Kidney (tissue), 14 donors: ENCODE results near the gene CLIC4. TPM values are rescaled to one million over a fixed set of nuclear protein-coding genes. Genes with fewer than 3 reads are reported as not detected.
A peak's percentile ranks its signal among the peaks of the same experiment; 100 is the strongest.
"Not testable (repeated sequence)": the region's sequence is repeated elsewhere in the genome, so short reads cannot be mapped to it uniquely, and the experiment has no call there.

Source experiments
- DNase-seq, 5 donors: peaks; one replicate each; pipeline ENCODE4 v3.0.0-alpha.2; 2013 to 2020
- FAIRE-seq: peaks from 2 replicates; lab custom pipeline; 2012; peaks lifted over from hg19 to GRCh38; lab: Jason Lieb, UNC
- H3K27ac ChIP-seq, 2 donors: one replicate each; pipeline ENCODE4 v1.7.0; 2013; ENCODE audit warnings: low read depth in 2 of 2, low read length in 2 of 2, inconsistent platforms in 1 of 2
- H3K27me3 ChIP-seq: one replicate; pipeline ENCODE4 v1.7.1; 2013; ENCODE audit warnings: low read length, inconsistent platforms; ENCODE audit not compliant: control insufficient read depth, insufficient read depth
- H3K36me3 ChIP-seq, 3 donors: one replicate each; pipeline versions ENCODE4 v1.7.0 to v1.7.1; 2013; ENCODE audit warnings: low read length in 3 of 3, control low read depth in 1 of 3, inconsistent platforms in 1 of 3; ENCODE audit not compliant: insufficient read depth in 3 of 3, control insufficient read depth in 2 of 3
- H3K4me1 ChIP-seq, 3 donors: one replicate each; pipeline versions ENCODE4 v1.7.0 to v1.7.1; 2013; ENCODE audit warnings: low read length in 3 of 3, inconsistent platforms in 1 of 3, low read depth in 1 of 3; ENCODE audit not compliant: control insufficient read depth in 2 of 3, insufficient read depth in 2 of 3
- H3K4me3 ChIP-seq, 3 donors: one replicate each; pipeline versions ENCODE4 v1.7.0 to v1.8.1; 2013; ENCODE audit warnings: low read length in 3 of 3, control low read depth in 1 of 3, inconsistent platforms in 1 of 3
- H3K9ac ChIP-seq, 3 donors: one replicate each; pipeline versions ENCODE4 v1.7.0 to v1.7.1; 2013; ENCODE audit warnings: low read length in 3 of 3, control low read depth in 1 of 3, inconsistent platforms in 1 of 3
- H3K9me3 ChIP-seq, 3 donors: one replicate each; pipeline versions ENCODE4 v1.7.0 to v1.7.1; 2013; ENCODE audit warnings: low read length in 3 of 3, control low read depth in 1 of 3, inconsistent platforms in 1 of 3; ENCODE audit not compliant: control insufficient read depth in 2 of 3, insufficient read depth in 1 of 3
- intact Hi-C: fragments of 100-400 bp; cut with DNase I; formaldehyde crosslinking; loops from one replicate; pipeline ENCODE4 v1.11.1; 2022
- polyA plus RNA-seq: library from polyadenylated mRNA; stranded (reverse); fragments of 350-450 nt; fragmentation: Illumina TruSeq; extraction: RNeasy Lipid Tissue Mini Kit (QIAGEN cat#74804); gene quantifications from one replicate; pipeline ENCODE4 v1.2.3, GENCODE V29; 2014; ENCODE audit warnings: low read depth, low replicate concordance; ENCODE audit not compliant: insufficient read depth
- total RNA-seq: library from RNA; stranded (reverse); fragmentation: NEBNext Ultra II Directional; extraction: Animal tissue kit (Norgen Biotek cat#: 25700); gene quantifications from one replicate; pipeline ENCODE4 v1.2.1, GENCODE V29; 2021
- TF ChIP-seq, protein P1 (sequence below): IDR thresholded peaks from 3 replicates; pipeline ENCODE4 v1.5.1; 2012; ENCODE audit warnings: mild to moderate bottlenecking, moderate library complexity, borderline replicate concordance; ENCODE audit not compliant: insufficient read depth; ENCODE audit errors: extremely low read depth
- donor health status: control.
- donor health status: control.
- donor health status: control.
- donor health status: control.
- donor health status: control.
- donor health status: DM: yes; HTN: yes; CAD: no.
- donor health status: Normal renal cell carcinoma (clear cell type).

CLIC4 gene
- total and polyA plus RNA-seq, 2 donors from 2014 or later, result 72.7 to 315 TPM

DNA sequence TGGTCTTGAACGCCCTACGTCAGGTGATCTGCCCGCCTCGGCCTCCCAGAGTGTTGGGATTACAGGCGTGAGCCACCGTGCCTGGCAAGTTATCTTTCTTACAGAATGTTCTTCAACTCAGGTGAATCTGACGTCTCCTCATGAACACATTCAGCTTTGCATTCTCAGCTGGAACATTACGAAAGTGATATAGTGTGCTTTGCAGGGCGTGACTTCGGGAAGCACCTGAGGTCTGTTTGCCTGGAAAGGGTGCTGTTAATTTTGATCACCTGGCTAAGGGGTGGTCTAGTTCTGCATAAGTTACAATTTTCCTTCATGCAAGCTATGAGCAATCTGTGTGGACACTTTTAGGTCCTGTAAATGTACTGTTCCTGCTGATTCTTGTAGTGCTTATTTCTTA, 16.3 kb upstream of the CLIC4 start:
- Histone ChIP-seq H3K4me3 (no peak overlapping the region), H3K36me3 (no peaks in the 10 kb centered on the region), H3K4me1 (peaks cover 0 to 11% (median 3%) of the 10 kb centered on the region in 3 donors), H3K9me3 (no peaks in the 10 kb centered on the region), H3K27me3 (no peaks in the 10 kb centered on the region), H3K27ac (no peak overlapping the region), H3K9ac (no peak overlapping the region)
- TF ChIP-seq, protein P1, sequence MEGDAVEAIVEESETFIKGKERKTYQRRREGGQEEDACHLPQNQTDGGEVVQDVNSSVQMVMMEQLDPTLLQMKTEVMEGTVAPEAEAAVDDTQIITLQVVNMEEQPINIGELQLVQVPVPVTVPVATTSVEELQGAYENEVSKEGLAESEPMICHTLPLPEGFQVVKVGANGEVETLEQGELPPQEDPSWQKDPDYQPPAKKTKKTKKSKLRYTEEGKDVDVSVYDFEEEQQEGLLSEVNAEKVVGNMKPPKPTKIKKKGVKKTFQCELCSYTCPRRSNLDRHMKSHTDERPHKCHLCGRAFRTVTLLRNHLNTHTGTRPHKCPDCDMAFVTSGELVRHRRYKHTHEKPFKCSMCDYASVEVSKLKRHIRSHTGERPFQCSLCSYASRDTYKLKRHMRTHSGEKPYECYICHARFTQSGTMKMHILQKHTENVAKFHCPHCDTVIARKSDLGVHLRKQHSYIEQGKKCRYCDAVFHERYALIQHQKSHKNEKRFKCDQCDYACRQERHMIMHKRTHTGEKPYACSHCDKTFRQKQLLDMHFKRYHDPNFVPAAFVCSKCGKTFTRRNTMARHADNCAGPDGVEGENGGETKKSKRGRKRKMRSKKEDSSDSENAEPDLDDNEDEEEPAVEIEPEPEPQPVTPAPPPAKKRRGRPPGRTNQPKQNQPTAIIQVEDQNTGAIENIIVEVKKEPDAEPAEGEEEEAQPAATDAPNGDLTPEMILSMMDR, result no peak
- intact Hi-C loops, result no loop called here
- no peak for DNase-seq
- no peak for FAIRE-seq

DNA sequence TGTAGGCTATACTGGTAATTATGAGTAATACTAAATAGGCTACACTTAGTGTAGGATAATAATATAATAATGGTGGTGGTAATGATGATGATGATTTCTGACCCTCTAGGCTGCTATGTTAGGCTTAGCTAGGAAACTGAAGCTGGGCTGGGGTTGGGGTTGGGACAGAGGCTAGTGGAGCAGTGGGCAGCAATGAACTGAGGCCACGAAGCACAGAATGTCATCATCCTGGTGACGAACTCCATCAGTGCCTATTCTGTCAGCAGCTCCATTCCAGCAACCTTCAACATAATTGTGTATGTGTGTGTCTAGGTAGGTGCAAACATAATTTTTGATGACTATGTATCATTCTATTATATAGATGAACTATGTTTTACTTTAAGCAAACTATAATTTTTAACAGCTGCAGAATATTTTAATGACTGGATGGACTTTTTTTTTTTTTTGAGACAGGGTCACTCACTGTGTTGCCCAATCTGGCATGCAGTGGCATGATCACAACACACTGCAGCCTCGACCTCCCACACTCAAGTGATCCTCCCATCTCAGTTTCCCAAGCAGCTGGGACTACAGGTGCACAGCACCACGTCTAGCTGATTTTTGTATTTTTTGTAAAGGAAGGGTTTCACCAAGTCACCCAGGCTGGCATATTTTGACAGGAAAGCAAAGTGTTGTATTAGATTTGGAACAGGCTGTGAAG, 12.9 kb upstream of the CLIC4 start:
- no peak overlapping the region for H3K27ac ChIP-seq
- H3K9me3 ChIP-seq, result no peaks in the 10 kb centered on the region
- TF ChIP-seq, protein P1, result no peak
- no peaks in the 10 kb centered on the region for H3K36me3 ChIP-seq
- FAIRE-seq (no peak), DNase-seq (peak in 1 of 5 donors; percentile 9)
- intact Hi-C loops, result no loop called here
- peaks cover 2 to 18% (median 10%) of the 10 kb centered on the region in 3 donors for H3K4me1 ChIP-seq
- no peak overlapping the region for H3K4me3 ChIP-seq
- H3K9ac ChIP-seq, result no peak overlapping the region
- H3K27me3 ChIP-seq, result no peaks in the 10 kb centered on the region

DNA sequence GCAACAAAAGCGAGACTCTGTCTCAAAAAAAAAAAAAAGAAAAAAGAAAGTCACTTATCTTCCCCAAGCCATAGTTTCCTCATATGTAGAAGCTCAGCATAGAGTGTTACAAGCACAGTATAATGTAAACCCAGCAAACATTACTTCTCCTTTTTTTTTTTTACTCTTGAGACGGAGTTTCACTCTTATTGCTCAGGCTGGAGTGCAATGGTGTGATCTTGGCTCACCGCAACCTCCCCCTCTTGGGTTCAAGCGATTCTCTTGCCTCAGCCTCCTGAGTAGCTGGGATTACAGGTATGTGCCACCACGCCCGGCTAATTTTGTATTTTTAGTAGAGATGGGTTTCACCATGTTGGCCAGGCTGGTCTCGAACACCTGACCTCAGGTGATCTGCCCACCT, 11.9 kb upstream of the CLIC4 start:
- H3K9ac ChIP-seq, H3K27ac ChIP-seq, H3K27me3 ChIP-seq, FAIRE-seq, DNase-seq, intact Hi-C loops, H3K36me3 ChIP-seq, H3K9me3 ChIP-seq, H3K4me3 ChIP-seq: not testable (repeated sequence)
- H3K4me1 ChIP-seq, result peaks cover 2 to 14% (median 10%) of the 10 kb centered on the region in 3 donors

DNA sequence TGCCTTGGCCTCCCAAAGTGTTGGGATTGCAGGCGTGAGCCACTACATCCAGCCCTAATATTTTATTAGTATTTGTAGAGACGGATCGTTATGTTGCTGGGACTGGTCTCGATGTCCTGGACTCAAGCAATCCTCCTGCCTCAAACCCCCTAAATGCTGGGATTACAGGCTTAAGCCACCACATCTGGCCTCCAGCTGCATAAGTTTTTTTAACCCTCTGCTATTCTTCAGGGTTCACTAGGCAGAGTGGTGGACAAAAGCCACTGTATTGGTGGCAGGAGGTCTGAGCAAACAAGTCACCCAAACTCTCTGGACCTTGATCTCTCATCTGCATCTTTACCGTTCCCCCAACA, 10.1 kb upstream of the CLIC4 start:
- Histone ChIP-seq H3K36me3 (no peaks in the 10 kb centered on the region), H3K4me1 (peaks cover 2 to 14% (median 10%) of the 10 kb centered on the region in 3 donors), H3K27me3 (no peaks in the 10 kb centered on the region), H3K9ac (no peak overlapping the region), H3K27ac (peak overlapping the region in 1 of 2 donors; percentile 54), H3K9me3 (no peaks in the 10 kb centered on the region), H3K4me3 (no peak overlapping the region)
- intact Hi-C loops, result no loop called here
- TF ChIP-seq, protein P1, result no peak
- FAIRE-seq (no peak), DNase-seq (peak in 3 of 5 donors; percentile 4 to 50 (median 44))
